HG02588 (cell line): Measurements from ENCODE around the gene DLG5.

Experiments
- ATAC-seq: cut with Tn5 transposase; IDR thresholded peaks from one replicate; pipeline ENCODE4 v1.9.1; 2021; ENCODE audit warnings: mild to moderate bottlenecking, moderate library complexity; ENCODE audit not compliant: unreplicated experiment

DLG5 gene

DNA sequence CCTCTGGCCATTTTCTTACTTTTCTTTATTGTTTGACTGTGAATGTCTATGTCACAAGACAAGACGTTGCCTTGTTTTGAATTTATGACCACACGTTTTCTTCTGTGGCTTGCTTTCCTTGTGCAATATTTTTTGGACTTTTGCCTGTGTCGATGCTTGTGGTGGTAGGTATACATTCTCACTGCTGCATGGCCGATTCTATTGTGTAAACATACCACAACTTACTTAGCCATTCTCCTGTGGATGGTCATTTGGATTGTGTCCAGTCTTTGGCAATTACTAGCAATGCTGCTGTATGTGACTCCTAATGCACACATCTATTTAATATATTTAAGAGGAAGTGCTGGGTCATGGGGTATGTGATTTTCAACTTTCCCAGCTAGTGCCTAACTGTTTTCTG is 18.0 kb upstream of the DLG5 start:
- no peak for ATAC-seq

GRCh38 chr10:77943121-77943901 is 16.8 kb upstream of the DLG5 start:
- ATAC-seq: no peak

DNA sequence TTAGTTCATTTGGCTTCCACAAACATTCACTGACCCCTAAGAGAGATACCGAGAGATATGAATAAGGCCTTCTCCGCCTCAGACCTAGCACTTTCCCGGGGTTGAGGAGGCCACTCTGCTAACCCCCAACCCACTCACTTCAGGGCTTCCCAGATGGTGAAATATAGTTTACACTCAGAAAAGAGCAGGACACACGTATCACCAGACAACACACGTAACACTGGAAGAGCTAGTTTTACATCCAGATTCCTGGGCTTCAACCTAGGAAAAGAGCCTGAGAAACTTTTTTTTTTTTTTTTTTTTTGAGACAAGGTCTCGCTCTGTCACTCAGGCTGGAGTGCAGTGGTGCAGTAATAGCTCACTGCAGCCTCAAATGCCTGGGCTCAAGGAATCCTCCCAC is 15.2 kb upstream of the DLG5 start:
- no peak for ATAC-seq

DNA sequence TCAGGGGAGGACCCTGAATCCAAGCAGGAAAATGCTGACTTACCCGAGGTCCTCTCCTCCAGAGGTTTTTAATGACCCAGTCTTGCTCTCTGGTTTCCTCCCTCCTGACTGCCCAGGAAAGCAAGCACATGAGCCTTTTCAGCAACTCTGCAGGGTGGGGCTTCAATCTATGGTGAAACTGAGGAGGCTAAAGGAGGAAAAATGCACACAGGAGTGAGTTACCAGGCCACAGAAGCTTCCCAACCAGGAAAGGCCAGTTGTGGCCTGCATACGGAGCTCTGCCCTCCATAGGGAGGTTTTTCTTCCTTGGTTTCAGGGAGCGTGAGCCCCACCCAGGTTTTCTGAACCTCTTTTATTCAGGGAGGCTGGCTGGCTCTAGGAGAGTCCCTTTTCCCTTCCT is 14.1 kb upstream of the DLG5 start:
- no peak for ATAC-seq

DNA sequence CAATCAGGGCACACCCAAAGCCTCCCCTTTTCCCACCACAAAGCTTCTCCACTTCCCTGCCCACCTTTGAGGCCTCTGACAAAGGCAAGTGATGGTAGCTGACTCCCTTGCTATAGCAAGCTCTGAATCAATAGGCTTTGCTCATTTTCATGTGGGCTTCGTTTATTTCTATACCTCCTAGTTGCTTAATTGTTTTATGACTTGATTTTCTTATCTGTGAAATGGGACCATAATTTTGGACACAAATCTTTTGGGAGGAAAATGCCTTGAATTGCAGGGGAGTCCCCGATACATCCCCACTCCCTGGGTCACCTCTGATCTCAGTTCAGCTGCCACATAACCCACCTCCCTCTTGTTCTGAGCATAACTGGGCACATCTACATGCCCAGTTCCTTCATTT is 13.7 kb upstream of the DLG5 start:
- no peak for ATAC-seq

DNA sequence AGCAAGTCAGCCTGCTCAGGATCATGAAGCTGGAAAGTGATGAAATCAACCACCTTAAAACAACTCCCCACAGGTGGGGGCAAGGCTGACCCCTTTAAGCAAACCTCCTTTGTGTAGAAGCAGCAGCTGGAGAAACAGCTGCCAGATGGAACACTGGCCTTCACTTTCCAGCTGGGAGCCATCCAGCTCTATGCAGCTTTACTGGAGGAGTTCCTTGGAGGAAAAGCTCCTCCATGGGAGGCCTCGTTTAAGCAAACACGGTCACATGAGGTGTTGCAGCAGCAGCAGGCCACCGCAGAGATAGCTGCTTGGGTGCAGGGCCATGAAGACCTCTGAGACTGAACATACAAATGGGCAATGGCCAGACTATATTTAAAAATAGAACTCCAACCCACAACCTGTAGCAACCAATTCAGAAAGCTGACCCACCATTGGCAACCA is 13.0 kb upstream of the DLG5 start:
- no peak for ATAC-seq

GRCh38 chr10:77936697-77937567 is 10.4 kb upstream of the DLG5 start:
- ATAC-seq: no peak

- ATAC-seq: no peak
Measured at GRCh38 chr10:77932016-77932715, 5.6 kb upstream of the DLG5 start.

GRCh38 chr10:77927402-77928246 is 1.1 kb upstream of the DLG5 start:
- ATAC-seq: no peak

GRCh38 chr10:77925795-77926565 is 575 bp downstream of the DLG5 start:
- peak; percentile 49 for ATAC-seq

DNA sequence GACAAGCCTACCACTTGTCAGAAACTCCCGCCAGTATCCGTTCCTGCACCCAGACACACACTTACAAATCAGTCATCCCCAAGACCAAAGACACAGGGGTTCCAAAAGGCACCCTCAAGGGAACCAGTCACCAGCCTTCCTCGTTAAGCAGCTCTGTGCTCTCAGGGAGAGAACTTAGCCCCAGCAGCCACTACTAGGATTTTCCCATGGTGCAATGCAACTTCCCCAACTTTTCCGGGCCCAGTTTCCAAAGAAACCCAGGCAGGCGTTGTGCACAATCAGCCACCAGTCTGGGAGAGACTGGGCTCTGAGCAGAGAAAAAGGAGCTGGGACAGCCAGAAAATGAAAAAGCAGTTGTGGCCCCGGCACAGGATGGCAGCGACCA is 1.2 kb downstream of the DLG5 start:
- no peak for ATAC-seq

- no peak for ATAC-seq
Measured at GRCh38 chr10:77922566-77923179, 3.9 kb downstream of the DLG5 start.

DNA sequence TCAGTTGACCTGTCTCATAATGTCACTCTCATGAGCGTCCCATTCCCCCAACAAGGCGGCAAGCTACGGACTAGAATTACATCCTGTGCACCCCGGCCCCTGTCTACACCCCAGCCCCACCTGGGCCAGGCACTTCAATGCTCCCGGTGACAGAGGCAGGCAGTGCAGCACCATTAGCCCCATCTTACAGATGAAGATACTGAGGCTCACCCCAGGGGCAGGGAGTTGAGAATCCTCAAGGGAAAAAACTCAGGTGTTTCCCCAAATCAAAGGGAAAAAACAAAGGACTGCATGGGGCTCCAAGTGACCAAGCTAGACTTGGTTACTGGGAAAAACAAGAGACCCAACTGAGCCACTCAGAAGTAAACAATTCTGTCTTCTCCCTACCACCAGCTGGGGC is 4.5 kb downstream of the DLG5 start:
- ATAC-seq: no peak

DNA sequence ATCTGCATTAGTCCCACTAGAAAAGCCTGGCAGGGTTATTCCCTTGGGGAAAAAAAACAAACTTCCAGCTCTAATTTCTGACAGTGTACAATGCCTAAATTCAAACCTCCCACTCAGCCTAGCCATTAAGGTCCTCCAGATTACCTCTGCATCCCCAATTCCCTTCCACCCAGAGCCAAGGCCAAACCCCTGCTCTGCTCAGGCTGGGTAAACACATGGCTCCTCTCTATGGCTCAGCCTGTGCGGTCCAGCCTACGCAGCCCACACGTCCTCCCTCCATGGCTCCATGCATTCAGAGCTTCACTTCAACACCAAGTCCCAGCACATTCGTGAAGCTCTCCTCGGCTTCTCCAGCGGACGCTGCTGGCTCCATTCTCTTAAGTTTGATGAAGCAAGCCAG is 5.2 kb downstream of the DLG5 start:
- ATAC-seq: no peak

GRCh38 chr10:77920495-77920894 is 6.1 kb downstream of the DLG5 start:
- ATAC-seq: no peak

- no peak for ATAC-seq
Measured at GRCh38 chr10:77919713-77920108, 6.8 kb downstream of the DLG5 start.

- no peak for ATAC-seq
Measured at GRCh38 chr10:77915319-77916105, 11.0 kb downstream of the DLG5 start.

DNA sequence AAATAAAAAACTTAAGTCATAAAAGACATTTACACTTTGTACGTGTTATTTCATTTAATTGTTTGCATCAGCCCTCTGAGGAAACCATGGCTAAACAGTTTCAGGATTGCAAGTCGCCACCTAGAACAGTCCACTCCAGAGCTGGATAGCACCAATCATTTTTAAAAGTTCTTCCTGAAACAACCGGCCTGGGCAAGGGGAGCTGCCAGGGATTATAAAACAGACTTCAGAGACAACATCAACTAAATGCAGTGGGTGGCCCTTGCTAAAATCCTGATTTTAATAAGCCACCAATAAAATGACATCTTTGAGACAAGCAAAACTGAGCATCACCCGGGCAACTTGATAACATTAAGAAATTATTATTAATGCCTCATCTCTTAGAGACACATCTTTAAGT is 13.5 kb downstream of the DLG5 start:
- no peak for ATAC-seq

DNA sequence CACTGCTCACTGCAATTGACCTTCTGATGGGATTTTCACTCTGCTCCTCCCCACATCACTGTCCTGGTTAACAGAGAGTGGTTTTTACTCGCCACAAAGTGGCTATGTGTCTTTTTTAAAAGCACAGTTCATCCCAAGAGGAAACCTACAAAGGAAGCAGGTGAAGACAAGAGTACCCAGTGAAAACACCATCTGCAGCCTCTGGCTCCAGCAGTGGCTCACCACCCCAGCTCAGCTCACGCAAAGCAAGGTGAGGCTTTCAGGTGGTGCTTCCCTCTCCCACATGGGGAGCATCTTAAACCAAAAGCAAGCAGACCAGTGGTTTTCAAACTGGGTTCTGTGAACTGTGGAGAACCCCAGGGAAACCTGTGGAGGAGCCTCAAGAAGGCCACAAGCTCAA is 14.0 kb downstream of the DLG5 start:
- no peak for ATAC-seq
